ENCODE data around the gene ITM2B.

The ITM2B gene

GRCh38 chr13:48316826-48317510 lies 84.0 kb downstream of the ITM2B start:
- no peak for DNase-seq

- DNase-seq, result no peak
These were observed 84.7 kb downstream of the ITM2B start for GRCh38 chr13:48317511-48318376.

- DNase-seq, result no peak
These were observed 85.4 kb downstream of the ITM2B start for GRCh38 chr13:48318377-48318811.

GRCh38 chr13:48318821-48319511 lies 86.0 kb downstream of the ITM2B start:
- DNase-seq, result no peak
